Nephron (organoid): Measurements from ENCODE around the gene BAIAP2L1.
A peak's percentile ranks its signal among the peaks of the same experiment; 100 is the strongest.

Source experiments
- H3K27ac Mint-ChIP-seq, 3 experiments: 2 replicates each; pipeline ENCODE4 v1.8.0; 2020; ENCODE audit warnings: mixed read lengths in 3 of 3, mild to moderate bottlenecking in 2 of 3, moderate library complexity in 1 of 3
- H3K27me3 Mint-ChIP-seq: 2 replicates; pipeline ENCODE4 v1.8.0; 2021; ENCODE audit warnings: low read depth, mild to moderate bottlenecking, moderate library complexity, mixed read lengths
- H3K36me3 Mint-ChIP-seq: 2 replicates; pipeline ENCODE4 v1.8.0; 2020; ENCODE audit warnings: low read depth, mixed read lengths
- H3K4me1 Mint-ChIP-seq: 2 replicates; pipeline ENCODE4 v1.8.0; 2020; ENCODE audit warnings: mixed read lengths
- H3K4me3 Mint-ChIP-seq, 3 experiments: 2 replicates each; pipeline ENCODE4 v1.8.0; 2020; ENCODE audit warnings: mild to moderate bottlenecking in 3 of 3, mixed read lengths in 3 of 3, moderate library complexity in 2 of 3
- H3K9me3 Mint-ChIP-seq: 2 replicates; pipeline ENCODE4 v1.8.0; 2020; ENCODE audit warnings: mixed read lengths
- CTCF ChIP-seq, 3 experiments: fragments of 200-600 bp; sonication (generic); IDR thresholded peaks; one replicate each; pipeline ENCODE4 v1.5.0; 2021; ENCODE audit warnings: antibody characterized with exemption in 3 of 3; ENCODE audit not compliant: unreplicated experiment in 3 of 3

The BAIAP2L1 gene

DNA sequence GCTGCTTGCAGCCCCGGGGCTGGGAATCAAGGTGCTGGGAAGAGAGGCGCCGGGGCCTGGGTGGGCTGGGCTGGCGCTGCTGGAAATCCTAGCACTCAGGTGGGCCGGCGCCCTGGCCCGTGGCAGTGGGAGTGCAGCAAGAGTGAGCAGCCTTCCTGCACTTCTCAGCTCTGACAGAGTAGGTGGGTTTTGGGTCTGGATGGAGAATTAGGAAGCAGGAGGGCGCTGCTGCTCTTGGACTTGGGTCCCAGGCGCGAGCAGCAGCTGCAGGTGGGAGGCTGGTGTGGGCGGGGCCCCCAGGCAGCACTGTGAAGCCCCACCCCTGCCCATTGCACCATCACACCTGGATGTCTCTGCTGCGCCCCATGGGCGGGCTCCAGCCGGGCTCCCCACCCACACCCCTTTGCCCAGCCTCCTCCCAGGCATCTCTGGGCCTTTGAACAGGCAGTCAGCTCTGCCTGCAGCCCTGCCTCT, 113.4 kb downstream of the BAIAP2L1 start:
- peaks cover 21% of the 10 kb centered on the region for H3K4me1 Mint-ChIP-seq
- H3K27ac Mint-ChIP-seq: no peak overlapping the region
- H3K27me3 Mint-ChIP-seq: no peaks in the 10 kb centered on the region
- no peak overlapping the region for H3K4me3 Mint-ChIP-seq
- TF ChIP-seq CTCF (IDR thresholded peaks at IDR 0.05; ENCODE audit: unreplicated experiment in 3 of 3): no peak
- H3K36me3 Mint-ChIP-seq: peaks cover 23% of the 10 kb centered on the region
- no peaks in the 10 kb centered on the region for H3K9me3 Mint-ChIP-seq

DNA sequence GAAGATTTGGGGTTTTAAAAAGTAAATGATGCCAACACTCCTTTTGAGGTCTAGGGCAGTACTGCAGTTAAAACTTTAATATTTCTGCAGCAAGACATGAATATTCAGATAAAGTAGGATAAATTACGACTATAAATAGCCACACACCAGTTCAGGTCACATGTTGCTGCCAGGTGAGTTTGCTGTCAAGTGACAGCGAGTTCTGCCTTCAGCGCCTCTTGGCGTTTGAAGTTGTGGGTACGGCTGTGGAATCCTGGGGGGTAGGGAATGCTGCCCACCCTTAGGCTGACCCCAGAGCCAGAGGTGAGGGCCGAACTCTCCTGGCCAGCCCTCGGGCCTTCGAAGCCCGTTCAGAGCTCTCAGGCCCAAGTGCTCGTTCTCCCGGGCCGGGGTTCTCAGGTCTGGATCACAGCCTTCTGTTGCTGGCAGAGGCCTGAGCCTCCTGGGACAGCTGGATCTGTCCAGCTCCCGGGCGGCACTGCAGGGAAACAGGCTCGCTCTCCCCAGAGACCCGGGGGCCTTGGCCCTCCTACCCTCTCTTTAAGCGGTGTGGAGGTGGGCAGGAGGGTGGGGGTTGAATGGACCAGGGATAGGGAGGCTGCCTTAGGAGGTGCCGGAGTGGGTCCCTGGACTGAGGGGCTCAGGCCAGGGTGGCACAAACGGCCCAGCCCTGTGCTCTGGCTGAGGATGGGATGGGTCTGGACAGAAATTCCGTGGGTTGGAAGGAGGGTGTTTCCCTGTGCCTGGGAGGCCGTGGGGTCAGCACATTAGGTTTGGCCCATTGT, 114.0 kb downstream of the BAIAP2L1 start:
- H3K9me3 Mint-ChIP-seq: no peaks in the 10 kb centered on the region
- no peak overlapping the region for H3K4me3 Mint-ChIP-seq
- H3K4me1 Mint-ChIP-seq: peaks cover 23% of the 10 kb centered on the region
- H3K27me3 Mint-ChIP-seq: no peaks in the 10 kb centered on the region
- H3K36me3 Mint-ChIP-seq: peaks cover 18% of the 10 kb centered on the region
- H3K27ac Mint-ChIP-seq: peak overlapping the region in 1 of 3 experiments; percentile 17
- no peak for TF ChIP-seq CTCF (IDR thresholded peaks at IDR 0.05; ENCODE audit: unreplicated experiment in 3 of 3)

GRCh38 chr7:98286093-98286539, 114.8 kb downstream of the BAIAP2L1 start:
- peaks cover 14% of the 10 kb centered on the region for H3K36me3 Mint-ChIP-seq
- TF ChIP-seq CTCF (IDR thresholded peaks at IDR 0.05; ENCODE audit: unreplicated experiment in 3 of 3): no peak
- peak overlapping the region in 1 of 3 experiments; percentile 24 for H3K4me3 Mint-ChIP-seq
- no peaks in the 10 kb centered on the region for H3K9me3 Mint-ChIP-seq
- peak overlapping the region in 1 of 3 experiments; percentile 17 for H3K27ac Mint-ChIP-seq
- H3K27me3 Mint-ChIP-seq: no peaks in the 10 kb centered on the region
- peaks cover 23% of the 10 kb centered on the region for H3K4me1 Mint-ChIP-seq

DNA sequence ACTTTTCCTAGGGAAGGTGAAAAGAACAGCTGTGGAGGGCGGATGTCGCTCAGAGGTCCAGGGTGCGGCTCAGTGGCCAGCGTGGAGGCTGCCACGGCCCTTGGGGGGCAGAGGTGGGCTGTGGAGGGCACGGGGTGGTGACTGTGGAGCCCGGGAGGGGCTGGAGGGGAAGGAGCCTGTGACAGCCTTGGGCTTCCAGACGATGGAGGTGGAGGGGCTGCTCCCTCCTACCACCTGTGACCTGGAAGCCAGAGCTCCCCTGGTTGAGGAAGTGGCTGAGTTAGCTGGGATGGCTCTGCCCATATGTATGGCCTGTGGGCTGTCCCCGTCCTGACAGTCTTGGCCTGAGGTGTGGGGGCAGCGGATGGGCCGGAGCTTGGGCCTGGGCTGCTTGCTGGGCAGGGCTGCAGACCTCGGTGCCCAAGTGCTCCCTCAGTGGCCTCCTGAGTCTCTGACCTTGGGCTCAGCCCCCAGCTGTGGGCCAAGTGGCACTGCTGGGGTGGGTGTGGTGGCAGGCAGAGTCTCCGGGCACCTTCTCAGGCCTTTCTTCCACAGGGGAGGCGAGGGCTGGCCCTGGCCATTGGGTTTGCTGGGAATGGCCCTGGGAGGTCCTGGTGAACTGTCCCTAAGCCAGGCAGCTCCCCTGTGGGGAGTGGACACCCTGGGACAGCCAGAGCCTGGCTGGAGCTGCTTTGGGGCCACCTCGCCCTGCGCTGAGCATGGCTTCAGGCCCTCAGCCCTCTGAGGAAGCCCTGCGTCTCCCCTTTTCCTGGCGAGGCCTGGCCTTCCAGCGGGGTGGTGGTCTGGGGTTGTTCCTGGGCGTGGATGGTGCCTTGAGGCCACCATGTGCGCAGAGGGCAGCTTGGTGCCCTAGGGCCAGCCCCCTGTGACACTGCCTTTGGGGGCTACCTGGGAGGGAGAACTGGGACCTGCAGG, 115.5 kb downstream of the BAIAP2L1 start:
- H3K36me3 Mint-ChIP-seq: peaks cover 12% of the 10 kb centered on the region
- H3K27ac Mint-ChIP-seq: no peak overlapping the region
- no peak for TF ChIP-seq CTCF (IDR thresholded peaks at IDR 0.05; ENCODE audit: unreplicated experiment in 3 of 3)
- H3K27me3 Mint-ChIP-seq: no peaks in the 10 kb centered on the region
- H3K4me3 Mint-ChIP-seq: peak overlapping the region; percentile 21 to 82 (median 21)
- H3K4me1 Mint-ChIP-seq: peaks cover 23% of the 10 kb centered on the region
- H3K9me3 Mint-ChIP-seq: no peaks in the 10 kb centered on the region

- TF ChIP-seq CTCF (IDR thresholded peaks at IDR 0.05; ENCODE audit: unreplicated experiment in 3 of 3): no peak
Observed at GRCh38 chr7:98284335-98285036, 116.4 kb downstream of the BAIAP2L1 start.

More at GRCh38 chr7:98284335-98285036, 116.4 kb downstream of the BAIAP2L1 start:
- Mint-ChIP-seq H3K27ac (peak overlapping the region in 1 of 3 experiments; percentile 60), H3K4me3 (peak overlapping the region; percentile 77 to 91 (median 82)), H3K9me3 (no peaks in the 10 kb centered on the region), H3K36me3 (peaks cover 8% of the 10 kb centered on the region), H3K27me3 (no peaks in the 10 kb centered on the region), H3K4me1 (peaks cover 23% of the 10 kb centered on the region)
